Activated naive CD8-positive, alpha-beta T cell treated with anti-CD3 and anti-CD28 coated beads, Interleukin-2, amount 10 ng/mL, durations not matched to agents 7 days and 5 days (primary cell): ENCODE measurements around the gene FCGBP. TPM values are rescaled to one million over a fixed set of nuclear protein-coding genes. Genes with fewer than 3 reads are reported as not detected.

Experiments
- ATAC-seq: fragments of 150-1000 bp; cut with Tn5 transposase; one replicate; pipeline ENCODE4 v1.10.0; 2021; ENCODE audit warnings: low read depth, moderate library complexity
- POLR2A ChIA-PET: fragments of 350-600 bp; sonication (Branson Sonifier 250); formaldehyde crosslinking; loops from one replicate; lab custom pipeline; 2021; ENCODE audit warnings: antibody characterized with exemption; lab: Charles Lee
- DNase-seq: peaks from one replicate; pipeline ENCODE4 v3.0.0; 2021
- H3K27ac Mint-ChIP-seq: one replicate; pipeline ENCODE4 v1.8.0; 2022; ENCODE audit warnings: mild to moderate bottlenecking, mixed read lengths
- H3K27me3 Mint-ChIP-seq: one replicate; pipeline ENCODE4 v1.8.0; 2022; ENCODE audit warnings: mild to moderate bottlenecking, moderate library complexity, mixed read lengths
- H3K36me3 Mint-ChIP-seq: one replicate; pipeline ENCODE4 v1.8.0; 2021; ENCODE audit warnings: mild to moderate bottlenecking, mixed read lengths
- H3K4me1 Mint-ChIP-seq: one replicate; pipeline ENCODE4 v1.8.0; 2021; ENCODE audit warnings: mixed read lengths
- H3K4me3 Mint-ChIP-seq: one replicate; pipeline ENCODE4 v1.8.0; 2022; ENCODE audit warnings: mild to moderate bottlenecking, moderate library complexity, mixed read lengths
- H3K9me3 Mint-ChIP-seq: one replicate; pipeline ENCODE4 v1.8.0; 2021; ENCODE audit warnings: mixed read lengths
- total RNA-seq, 2 experiments: library from RNA; stranded (reverse); gene quantifications; one replicate each; pipeline ENCODE4 v1.2.3, GENCODE V29; 2021

Gene FCGBP
- 10 to 100 TPM; 13.1 to 14.0 TPM for total RNA-seq

DNA sequence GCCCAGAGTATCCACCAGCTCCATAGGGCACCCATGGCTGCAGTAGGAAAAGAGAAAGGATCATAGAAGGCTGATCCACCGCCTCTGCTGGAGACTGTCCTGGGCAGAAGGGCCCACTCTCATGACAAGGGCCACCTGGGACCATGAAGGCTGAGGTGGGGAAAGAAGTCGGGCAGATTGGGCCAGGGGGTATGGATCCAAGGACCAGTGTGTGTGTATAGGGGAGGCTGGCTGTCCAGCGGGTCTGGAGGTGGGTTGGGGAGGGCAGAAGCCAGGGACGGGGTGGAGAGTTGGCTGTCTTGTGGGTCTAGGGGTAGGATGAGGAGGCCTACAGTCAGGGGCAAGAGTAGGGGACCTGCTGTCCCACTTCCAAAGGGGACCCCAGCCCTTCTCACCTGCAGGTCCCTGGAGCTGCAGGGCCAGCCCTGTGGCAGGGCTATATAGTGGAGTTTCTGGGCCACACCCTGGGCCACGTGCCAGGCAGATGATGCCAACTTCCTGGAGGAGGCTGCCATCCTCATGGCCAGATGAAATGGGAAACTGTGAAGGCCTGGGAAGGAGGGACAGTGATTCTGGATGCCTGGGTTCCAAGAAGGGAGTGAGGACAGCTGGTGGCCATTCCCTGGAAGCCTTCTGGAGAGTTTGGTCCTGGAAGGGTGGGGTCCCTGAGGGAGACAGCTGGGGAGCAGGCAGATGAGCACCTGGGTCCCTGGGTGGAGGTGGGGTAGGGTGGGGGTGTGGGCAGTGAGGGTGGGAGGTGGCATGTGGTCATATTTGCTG is at the start of gene FCGBP:
FCGBP (minus strand) TSS at position 51 of the 780 bp plus-strand sequence.
- peak within 1 kb of the TSS; percentile 82 for H3K27ac Mint-ChIP-seq
- no peak within 1 kb of the TSS for H3K4me3 Mint-ChIP-seq
- H3K4me1 Mint-ChIP-seq: peaks cover 32% of the 10 kb centered on the region

GRCh38 chr19:39983695-39984300 is 49.4 kb upstream of the FCGBP start:
- no peaks in the 10 kb centered on the region for H3K27me3 Mint-ChIP-seq
- POLR2A ChIA-PET: no interaction called here

More for the DNA sequence above, at the start of gene FCGBP:
- peaks cover 8% of the 10 kb centered on the region for H3K36me3 Mint-ChIP-seq
- H3K9me3 Mint-ChIP-seq: peaks cover 11% of the 10 kb centered on the region
- POLR2A ChIA-PET: no interaction called here
- ATAC-seq (no peak), DNase-seq (peak; percentile 26)
- H3K27me3 Mint-ChIP-seq: no peaks in the 10 kb centered on the region

DNA sequence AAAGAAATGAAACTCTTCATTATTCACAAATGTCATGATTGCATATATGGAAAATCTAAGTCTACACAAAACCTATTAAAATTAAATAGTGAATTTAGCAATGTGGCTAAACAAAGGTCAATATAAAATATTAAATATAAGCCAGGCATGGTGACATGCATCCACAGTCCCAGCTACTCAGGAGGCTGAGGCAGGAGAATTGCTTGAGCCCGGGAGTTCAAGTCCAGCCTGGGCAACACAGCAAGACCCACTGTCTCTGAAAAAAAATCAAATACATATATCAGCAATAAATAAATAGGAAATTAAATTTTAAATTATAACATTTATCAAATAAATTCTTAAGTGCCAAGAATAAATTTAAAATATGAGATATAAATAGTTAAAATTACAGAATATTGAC is 48.4 kb upstream of the FCGBP start:
- DNase-seq (no peak), ATAC-seq (no peak)
- Mint-ChIP-seq H3K36me3 (peaks cover 83% of the 10 kb centered on the region), H3K27ac (no peak overlapping the region), H3K27me3 (no peaks in the 10 kb centered on the region), H3K4me3 (no peak overlapping the region), H3K9me3 (peaks cover 26% of the 10 kb centered on the region), H3K4me1 (peaks cover 3% of the 10 kb centered on the region)
- POLR2A ChIA-PET: no interaction called here

More at GRCh38 chr19:39983695-39984300, 49.4 kb upstream of the FCGBP start:
- ATAC-seq (no peak), DNase-seq (no peak)
- peaks cover 79% of the 10 kb centered on the region for H3K36me3 Mint-ChIP-seq
- H3K4me3 Mint-ChIP-seq: no peak overlapping the region
- peaks cover 3% of the 10 kb centered on the region for H3K4me1 Mint-ChIP-seq
- H3K9me3 Mint-ChIP-seq: peaks cover 26% of the 10 kb centered on the region
- H3K27ac Mint-ChIP-seq: no peak overlapping the region

- ATAC-seq: no peak
- POLR2A ChIA-PET: no interaction called here
- Mint-ChIP-seq H3K27ac (no peak overlapping the region), H3K9me3 (peaks cover 1% of the 10 kb centered on the region), H3K27me3 (no peaks in the 10 kb centered on the region), H3K36me3 (peaks cover 54% of the 10 kb centered on the region), H3K4me3 (no peak overlapping the region), H3K4me1 (peaks cover 20% of the 10 kb centered on the region)
- DNase-seq: no peak
Observed at GRCh38 chr19:39974377-39975155, 40.1 kb upstream of the FCGBP start.

DNA sequence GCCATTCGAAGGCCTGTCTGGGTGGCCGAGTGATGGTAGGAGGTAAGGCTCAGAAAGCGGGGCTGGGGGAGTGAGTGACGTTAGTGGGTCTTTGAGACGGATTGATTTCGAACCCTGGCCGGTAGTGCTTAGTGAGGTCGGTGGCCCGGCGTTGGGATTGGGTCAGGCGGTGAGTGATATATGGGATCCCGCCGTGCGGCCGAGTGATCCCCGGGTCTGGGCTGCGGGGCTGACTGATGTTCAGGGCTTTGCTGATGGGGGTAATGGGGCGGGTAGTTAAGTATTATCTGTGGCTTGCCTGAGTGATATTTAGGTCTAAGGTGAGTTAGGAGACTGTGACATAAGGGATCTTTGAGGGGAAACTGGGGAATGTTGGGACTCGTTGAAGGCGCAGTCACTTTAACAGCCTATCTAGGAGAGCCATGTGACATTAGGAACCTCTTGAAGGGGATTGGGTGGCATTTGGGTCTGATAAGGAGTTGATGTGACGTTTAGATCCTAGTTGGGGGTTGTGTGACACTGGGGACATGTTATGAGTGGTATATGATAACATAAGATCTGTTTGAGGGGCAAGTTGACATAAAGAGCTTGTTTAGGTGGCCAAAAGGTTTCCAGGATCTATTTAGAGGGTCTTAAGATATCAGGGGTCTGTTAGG is 37.1 kb upstream of the FCGBP start:
- Mint-ChIP-seq H3K36me3 (peaks cover 33% of the 10 kb centered on the region), H3K27me3 (no peaks in the 10 kb centered on the region), H3K4me1 (peaks cover 36% of the 10 kb centered on the region), H3K4me3 (peak overlapping the region; percentile 91), H3K9me3 (peaks cover 1% of the 10 kb centered on the region), H3K27ac (peak overlapping the region; percentile 98)
- POLR2A ChIA-PET: interaction anchor here (0.6 to 4.6 kb wide), 17 partner anchors 11 to 247 kb away, joined by 3 to 80 read pairs (median 8); partner anchors contain the start of genes DYRK1B, FBL, TTC9B and ZNF546
- DNase-seq: no peak
- ATAC-seq: no peak

DNA sequence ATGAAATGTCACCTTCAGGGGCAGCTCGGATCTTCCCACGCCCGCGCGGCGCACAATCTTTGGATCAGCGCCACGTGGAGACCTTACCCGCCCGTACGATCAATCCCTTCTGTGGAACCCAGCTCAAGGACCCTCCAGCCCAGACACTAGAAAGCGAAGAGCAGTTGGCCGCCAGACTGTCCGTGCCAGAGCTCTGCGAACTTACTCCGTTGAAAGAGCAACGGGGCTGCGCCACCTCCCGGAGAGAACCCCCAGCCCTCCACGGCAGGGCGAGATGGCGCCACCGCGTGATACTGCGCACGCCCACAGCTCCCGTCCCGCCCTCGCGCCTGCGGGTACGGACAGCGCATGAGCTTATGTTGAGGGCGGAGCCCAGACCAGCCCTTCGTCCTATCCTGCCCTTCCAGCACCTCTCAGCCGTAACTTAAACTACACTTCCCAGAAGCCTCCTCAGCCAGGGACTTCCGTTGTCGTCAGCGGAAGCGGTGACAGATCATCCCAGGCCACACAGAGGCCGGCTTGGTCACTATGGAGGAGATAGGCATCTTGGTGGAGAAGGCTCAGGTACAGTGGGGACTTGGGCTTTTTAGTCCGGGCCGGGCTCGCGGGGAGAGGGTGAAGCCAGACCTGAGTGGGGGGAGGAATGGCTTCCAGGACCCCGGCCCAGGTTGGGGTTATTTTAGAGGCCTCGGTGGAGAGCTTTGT is 36.4 kb upstream of the FCGBP start, which contains the start of gene PSMC4:
PSMC4 (plus strand) TSS at position 491 of the 705 bp plus-strand sequence; CDS start at position 529, 38 bp downstream.
- H3K4me3 Mint-ChIP-seq: peak within 1 kb of the TSS; percentile 91
- peaks cover 30% of the 10 kb centered on the region for H3K36me3 Mint-ChIP-seq
- H3K9me3 Mint-ChIP-seq: peaks cover 1% of the 10 kb centered on the region
- ATAC-seq: peak; percentile 99
- POLR2A ChIA-PET: interaction anchor here (0.6 to 4.6 kb wide), 25 partner anchors 8 to 248 kb away, joined by 3 to 80 read pairs (median 6); partner anchors contain the start of genes DYRK1B, FBL, TTC9B and ZNF546
- peaks cover 36% of the 10 kb centered on the region for H3K4me1 Mint-ChIP-seq
- no peaks in the 10 kb centered on the region for H3K27me3 Mint-ChIP-seq
- H3K27ac Mint-ChIP-seq: peak within 1 kb of the TSS; percentile 98
- DNase-seq: peak; percentile 98

DNA sequence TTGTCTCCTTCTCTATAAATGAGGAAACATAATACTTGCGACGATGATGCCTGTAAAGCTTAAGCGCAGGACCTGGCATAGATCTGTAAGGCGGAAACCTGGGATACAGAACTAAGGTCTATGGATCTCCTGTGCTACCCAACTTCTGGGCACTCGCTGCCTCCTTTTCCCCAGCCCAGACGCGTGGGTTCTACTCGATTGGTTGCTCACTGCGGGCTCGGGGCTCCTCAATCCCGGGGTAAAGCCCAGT is 35.9 kb upstream of the FCGBP start:
- peak; percentile 32 for ATAC-seq
- peaks cover 36% of the 10 kb centered on the region for H3K4me1 Mint-ChIP-seq

GRCh38 chr19:39969681-39970424 is 35.4 kb upstream of the FCGBP start:
- H3K4me1 Mint-ChIP-seq: peaks cover 36% of the 10 kb centered on the region
- no peak for ATAC-seq
- H3K27me3 Mint-ChIP-seq: no peaks in the 10 kb centered on the region
- DNase-seq: peak; percentile 34
- peaks cover 23% of the 10 kb centered on the region for H3K36me3 Mint-ChIP-seq
- peak overlapping the region; percentile 91 for H3K4me3 Mint-ChIP-seq
- POLR2A ChIA-PET: interaction anchor here (0.6 to 4.6 kb wide), 18 partner anchors 7 to 196 kb away, joined by 3 to 80 read pairs (median 8); partner anchors contain the start of genes DYRK1B, FBL, ZNF546 and ZNF780A
- H3K27ac Mint-ChIP-seq: peak overlapping the region; percentile 98
- no peaks in the 10 kb centered on the region for H3K9me3 Mint-ChIP-seq

More for the DNA sequence above, 35.9 kb upstream of the FCGBP start:
- Mint-ChIP-seq H3K36me3 (peaks cover 25% of the 10 kb centered on the region), H3K4me3 (peak overlapping the region; percentile 91), H3K27me3 (no peaks in the 10 kb centered on the region), H3K9me3 (no peaks in the 10 kb centered on the region), H3K27ac (peak overlapping the region; percentile 98)
- POLR2A ChIA-PET: interaction anchor here (0.6 to 4.6 kb wide), 23 partner anchors 8 to 248 kb away, joined by 3 to 80 read pairs (median 7); partner anchors contain the start of genes DYRK1B, FBL, TTC9B and ZNF546
- DNase-seq: no peak

GRCh38 chr19:39969266-39969665 is 34.8 kb upstream of the FCGBP start:
- POLR2A ChIA-PET: interaction anchor here (0.7 to 4.6 kb wide), 9 partner anchors 10 to 124 kb away, joined by 3 to 80 read pairs (median 11); partner anchors contain the start of genes FBL and ZNF780B
- Mint-ChIP-seq H3K36me3 (peaks cover 19% of the 10 kb centered on the region), H3K4me1 (peaks cover 36% of the 10 kb centered on the region), H3K4me3 (peak overlapping the region; percentile 91), H3K27me3 (no peaks in the 10 kb centered on the region), H3K9me3 (no peaks in the 10 kb centered on the region), H3K27ac (peak overlapping the region; percentile 98)
- ATAC-seq (no peak), DNase-seq (no peak)

DNA sequence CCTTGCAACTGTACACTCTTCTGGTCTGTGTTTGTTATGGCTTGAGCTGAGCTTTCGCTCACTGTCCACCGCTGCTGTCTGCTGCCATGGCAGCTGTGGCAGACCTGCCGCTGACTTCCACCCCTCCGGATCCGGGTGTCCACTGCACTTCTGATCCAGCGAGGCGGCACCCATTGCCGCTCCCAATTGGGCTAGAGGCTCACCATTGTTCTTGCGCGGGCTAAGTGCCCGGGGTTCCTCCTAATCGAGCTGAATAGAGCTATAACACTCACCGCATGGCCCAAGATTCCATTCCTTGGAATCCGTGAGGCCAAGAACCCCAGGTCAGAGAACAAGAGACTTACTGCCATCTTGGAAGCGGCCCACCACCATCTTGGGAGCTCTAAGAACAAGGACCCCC is 34.4 kb upstream of the FCGBP start:
- Mint-ChIP-seq H3K36me3 (peaks cover 17% of the 10 kb centered on the region), H3K4me3 (peak overlapping the region; percentile 91), H3K27ac (peak overlapping the region; percentile 98), H3K9me3 (no peaks in the 10 kb centered on the region), H3K4me1 (peaks cover 37% of the 10 kb centered on the region), H3K27me3 (no peaks in the 10 kb centered on the region)
- DNase-seq (no peak), ATAC-seq (no peak)
- POLR2A ChIA-PET: interaction anchor here (0.7 to 4.6 kb wide), 7 partner anchors 10 to 124 kb away, joined by 3 to 80 read pairs (median 24); partner anchors contain the start of gene FBL

DNA sequence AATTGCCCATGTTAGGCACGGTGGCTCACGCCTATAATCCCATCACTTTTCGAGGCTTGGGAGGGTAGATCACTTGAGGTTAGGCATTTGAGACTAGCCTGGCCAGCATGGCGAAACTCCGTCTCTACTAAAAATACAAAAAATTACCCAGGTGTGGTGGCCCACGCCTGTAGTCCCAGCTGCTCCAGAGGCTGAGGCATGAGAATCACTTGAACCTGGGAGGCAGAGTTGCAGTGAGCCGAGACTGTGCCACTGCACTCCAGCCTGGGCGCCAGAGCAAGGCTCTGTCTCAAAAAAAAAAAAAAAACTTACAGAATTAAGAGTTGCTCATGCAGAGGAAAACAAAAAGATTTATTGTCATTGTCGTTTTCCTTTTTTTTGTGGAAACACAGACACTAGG is 33.1 kb upstream of the FCGBP start:
- H3K27me3 Mint-ChIP-seq: no peaks in the 10 kb centered on the region
- ATAC-seq (no peak), DNase-seq (no peak)
- POLR2A ChIA-PET: interaction anchor here (3.7 kb wide), 1 partner anchor 13 kb away, joined by 59 read pairs; no protein-coding TSS in a partner anchor
- no peak overlapping the region for H3K27ac Mint-ChIP-seq
- H3K4me1 Mint-ChIP-seq: peaks cover 35% of the 10 kb centered on the region
- peaks cover 11% of the 10 kb centered on the region for H3K36me3 Mint-ChIP-seq
- H3K4me3 Mint-ChIP-seq: no peak overlapping the region
- H3K9me3 Mint-ChIP-seq: no peaks in the 10 kb centered on the region
